GM21367 (cell line): ENCODE results near the gene CNPY2.
"Not testable (repeated sequence)": the region's sequence is repeated elsewhere in the genome, so short reads cannot be mapped to it uniquely, and the experiment has no call there.

ENCODE experiments used
- ATAC-seq: cut with Tn5 transposase; IDR thresholded peaks from one replicate; pipeline ENCODE4 v1.9.1; 2021; ENCODE audit not compliant: unreplicated experiment

CNPY2 gene

DNA sequence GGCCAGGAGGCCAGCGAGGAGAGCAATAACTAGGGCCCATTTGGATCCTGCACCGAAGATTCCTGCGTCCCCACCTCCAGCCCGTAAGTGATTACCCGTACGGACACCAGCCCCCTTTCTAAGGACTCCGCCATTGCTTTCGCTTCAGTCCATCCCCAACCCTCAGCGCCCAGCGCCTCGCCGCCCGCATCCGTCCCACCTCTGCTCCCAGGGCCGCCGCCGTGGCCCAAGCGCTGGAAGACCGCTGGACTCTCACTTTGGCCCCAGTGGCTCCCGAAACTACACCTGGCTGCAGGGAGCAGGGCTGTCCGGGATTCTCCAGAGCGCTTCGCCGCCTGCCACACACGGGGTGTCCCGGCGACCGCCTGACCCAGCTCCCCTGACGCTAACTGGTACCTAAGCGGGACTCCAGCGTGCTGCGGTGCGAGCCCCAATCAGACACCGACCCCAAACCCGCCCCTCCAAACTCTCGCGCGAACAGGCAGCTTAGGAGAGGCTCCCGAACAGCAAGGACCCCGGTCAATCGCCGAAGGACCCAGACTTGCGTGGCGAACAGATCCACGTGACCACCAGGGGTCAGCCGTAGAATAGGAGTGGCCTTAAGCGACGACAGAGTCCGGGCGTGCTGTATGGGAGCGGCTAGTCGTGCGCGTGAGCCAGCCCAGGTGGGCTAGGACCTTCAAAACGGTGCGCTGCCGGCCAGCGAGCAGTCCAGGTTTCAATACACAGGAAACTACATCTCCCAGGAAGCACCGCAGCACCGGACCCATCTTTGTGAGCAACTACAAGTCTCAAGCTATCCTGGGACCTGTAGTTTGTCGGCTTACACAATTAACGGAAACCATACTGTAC is at the start of gene CNPY2:
Gene CNPY2, minus strand, starts transcription at position 367 of the 852 bp plus-strand sequence. CDS start 771 bp downstream, outside the sequence.
- peak; percentile 81 for ATAC-seq

DNA sequence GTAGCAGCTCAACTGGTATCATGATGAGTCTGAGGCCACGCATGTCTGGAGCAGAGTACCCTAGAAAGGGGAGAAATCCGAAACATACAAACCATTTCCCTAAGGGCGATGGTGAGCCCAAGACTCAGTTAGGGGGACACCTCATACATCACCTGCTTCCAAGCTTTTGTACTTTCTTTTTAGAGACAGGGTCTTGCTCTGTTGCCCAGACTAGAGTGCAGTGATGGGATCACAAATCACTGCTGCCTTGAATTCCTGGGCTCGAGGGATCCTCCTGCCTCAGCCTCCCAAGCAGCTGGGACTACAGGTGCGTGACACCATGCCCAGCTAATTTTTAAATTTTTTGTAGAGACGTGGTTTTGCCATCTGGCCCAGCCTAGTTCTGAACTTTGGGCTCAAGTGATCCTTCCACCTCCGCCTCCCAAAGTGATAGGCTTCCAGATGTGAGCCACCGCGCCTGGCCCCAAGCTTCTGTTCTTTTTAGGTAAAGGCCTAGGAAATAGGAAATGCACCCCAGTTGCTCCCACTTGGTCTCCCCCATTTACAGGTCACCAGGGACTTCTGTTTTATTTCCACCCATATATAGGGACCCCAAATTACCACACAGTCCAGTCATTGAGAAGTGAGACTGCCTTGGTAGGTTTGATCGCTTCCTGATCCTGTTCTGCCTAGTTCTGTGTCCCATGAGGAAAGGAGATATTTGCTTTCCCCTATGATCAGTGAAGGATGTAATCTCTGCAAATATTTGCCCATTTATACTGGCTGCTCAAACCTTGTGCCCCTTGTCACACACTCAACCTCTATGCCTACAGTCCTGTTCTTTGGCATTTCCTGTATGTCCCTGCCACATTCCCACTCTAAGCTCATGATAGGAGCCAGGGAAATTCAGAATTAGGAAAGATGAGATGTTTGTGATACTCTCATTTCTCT is 46.6 kb upstream of the CNPY2 start, which contains the start of gene APOF:
Gene APOF, minus strand, starts transcription at position 728 of the 930 bp plus-strand sequence. Its CDS starts 112 bp downstream, at position 616.
- ATAC-seq, result no peak

DNA sequence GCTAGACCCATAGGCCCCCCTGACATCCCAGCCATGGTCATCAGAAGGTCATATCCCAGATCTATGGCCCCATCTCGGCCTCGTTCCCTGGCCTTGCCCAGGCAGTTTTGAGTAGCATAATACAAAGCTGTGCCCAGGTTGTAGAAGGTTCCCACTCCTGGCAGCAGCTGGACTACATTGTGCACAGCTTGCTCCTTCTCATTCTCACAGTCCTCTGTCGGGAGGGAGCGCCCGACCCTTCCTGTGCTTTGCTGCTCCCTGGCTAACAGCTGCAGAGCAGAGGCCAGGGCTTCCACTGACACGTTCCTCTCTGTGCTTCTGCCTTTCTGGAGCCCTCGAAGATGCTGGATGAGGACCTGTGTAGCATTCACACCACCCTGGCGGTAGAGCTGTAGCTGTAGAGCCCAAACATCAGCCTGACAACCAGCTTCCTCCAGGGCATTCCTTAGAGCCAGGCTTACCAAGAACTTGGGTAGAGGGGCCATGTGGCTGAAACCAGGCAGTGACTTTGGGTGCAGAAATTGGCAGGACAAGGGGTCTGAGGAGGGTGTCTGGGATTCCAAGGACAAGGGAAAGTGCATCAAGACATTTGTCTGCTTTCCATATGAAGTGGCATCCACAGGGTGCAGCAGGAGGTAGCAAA is 45.8 kb upstream of the CNPY2 start:
- no peak for ATAC-seq

DNA sequence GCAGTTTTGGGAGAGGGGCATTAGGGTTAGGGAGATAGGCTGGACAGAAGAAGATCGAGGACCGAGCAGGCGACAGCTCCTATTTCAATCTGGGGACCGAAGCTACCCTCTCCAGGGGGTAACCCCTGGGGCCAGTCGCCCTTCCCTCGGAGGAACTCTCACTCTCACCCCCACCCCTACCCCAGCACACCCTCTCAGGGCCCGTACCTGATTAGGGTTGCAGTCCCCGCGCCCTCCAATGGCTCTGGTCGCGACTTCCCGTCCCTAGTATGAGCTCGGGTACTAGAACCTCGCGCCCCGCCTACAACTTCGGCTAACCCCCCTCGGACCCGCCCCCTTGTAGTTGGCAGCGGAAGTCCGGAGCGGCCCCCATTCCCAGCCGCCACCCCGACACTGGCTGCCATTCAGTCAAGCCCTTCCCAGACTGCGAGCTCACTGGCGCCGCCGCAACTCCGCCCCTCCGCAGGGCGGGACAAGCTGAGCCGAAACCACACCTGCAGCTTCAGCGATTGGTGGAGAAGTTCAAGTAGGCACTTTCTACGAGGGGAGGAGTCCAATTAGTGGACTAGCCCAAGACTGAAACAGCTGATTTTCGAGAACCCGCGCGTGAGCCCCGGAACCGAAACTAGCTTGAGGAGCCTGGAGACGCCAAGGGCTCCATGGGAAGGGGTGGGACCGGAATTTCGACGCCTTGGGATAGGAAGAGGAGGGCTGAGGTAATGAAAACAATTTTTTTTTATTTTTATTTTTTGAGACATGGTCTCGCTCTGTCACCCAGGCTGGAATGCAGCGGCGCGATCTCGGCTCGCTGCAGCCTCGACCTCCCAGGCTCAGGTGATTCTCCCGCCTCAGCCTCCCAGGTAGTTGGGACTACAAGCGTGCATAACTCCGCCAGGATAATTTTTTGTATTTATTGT is 44.3 kb upstream of the CNPY2 start, which contains the start of gene STAT2:
Gene STAT2, minus strand, starts transcription at position 257 of the 917 bp plus-strand sequence. CDS start 3,536 bp downstream, outside the sequence.
- peak; percentile 91 for ATAC-seq

DNA sequence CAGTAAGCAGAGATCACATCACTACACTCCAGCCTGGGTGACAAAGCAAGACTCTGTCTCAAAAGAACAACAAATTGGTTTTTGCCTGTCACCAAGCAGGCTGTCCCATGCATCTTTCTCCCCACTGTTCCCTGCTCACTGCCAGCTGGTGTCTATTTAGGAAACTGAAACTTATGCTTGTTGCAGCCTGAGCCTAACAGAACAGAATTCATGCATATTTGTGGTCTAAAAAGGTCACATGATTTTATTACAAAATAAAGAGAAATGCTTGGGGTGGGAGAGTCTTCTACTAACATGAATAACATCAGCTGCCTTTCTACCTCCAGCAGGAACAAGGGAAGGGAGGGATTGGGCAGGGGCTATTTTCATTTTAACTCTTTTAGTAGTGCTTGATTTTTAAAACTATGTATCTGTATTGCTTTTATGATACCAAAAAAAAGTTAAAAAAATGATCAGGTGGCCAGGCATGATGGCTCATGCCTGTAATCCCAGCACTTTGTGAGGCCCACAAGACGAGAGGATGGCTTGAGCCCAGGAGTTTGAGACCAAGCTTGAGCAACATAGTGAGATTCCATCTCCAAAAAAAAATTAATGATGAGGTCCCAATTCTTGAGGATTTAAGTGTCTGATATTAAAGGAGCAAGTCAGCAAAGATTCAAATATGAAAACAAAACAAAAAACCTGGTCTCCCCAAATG is 43.2 kb upstream of the CNPY2 start:
- ATAC-seq, result no peak

DNA sequence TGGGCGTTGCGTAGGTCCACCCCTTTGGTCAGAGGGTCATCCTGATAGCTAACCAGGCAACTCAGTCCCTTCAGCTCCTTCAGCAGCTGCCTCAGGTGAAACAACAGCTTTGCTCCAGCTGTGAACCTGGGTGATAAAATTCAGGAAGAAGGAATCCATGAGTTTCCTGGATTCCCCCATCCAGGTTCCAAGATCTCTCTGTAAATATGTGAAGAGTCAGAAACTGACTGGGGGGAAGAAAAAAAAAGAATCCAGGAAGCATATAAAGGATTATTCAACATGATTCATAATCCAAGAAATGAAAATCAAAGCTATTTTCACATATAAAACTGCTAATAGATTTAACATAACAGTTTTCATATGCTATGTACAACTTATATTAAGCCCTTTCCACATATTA is 35.5 kb upstream of the CNPY2 start:
- no peak for ATAC-seq

DNA sequence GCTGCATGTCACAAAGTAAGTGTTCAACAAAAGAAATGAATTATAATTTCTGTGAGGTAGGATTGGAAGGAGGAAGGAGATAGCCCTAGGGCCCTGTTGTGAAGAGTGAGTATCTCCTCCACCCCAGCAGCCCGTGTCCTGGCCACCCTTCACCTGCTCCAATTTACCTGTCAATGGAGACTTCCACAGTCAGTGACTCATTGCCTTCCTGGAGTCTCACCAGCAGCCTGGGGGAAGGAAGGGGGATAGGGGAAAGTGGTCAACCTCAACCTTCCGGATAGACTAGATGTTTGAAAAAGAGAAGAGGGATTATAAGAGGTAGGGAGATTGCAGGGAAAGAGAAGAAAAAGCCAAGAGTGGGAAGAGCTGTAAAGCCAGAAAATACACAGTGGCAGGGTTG is 34.9 kb upstream of the CNPY2 start:
- ATAC-seq, result no peak

DNA sequence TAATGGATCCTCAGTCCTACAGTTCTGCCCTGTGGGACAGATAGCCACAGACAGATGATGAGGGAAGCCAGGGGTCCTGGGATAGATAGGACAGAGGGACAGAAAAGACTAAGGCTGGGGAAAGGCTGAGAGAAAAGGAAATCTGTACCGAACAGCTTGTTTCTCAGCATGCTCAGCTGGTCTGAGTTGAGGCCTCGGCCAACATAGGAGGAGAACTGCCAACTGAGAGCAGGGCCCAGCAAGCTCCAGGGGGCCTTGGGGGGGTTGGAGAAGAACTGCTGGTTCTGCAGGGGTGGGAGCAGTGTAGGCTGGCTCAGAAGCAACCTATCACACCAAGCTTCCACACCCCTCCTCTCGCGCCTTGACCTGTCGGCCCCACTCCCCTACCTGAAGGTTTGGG is 33.0 kb upstream of the CNPY2 start:
- ATAC-seq, result no peak

DNA sequence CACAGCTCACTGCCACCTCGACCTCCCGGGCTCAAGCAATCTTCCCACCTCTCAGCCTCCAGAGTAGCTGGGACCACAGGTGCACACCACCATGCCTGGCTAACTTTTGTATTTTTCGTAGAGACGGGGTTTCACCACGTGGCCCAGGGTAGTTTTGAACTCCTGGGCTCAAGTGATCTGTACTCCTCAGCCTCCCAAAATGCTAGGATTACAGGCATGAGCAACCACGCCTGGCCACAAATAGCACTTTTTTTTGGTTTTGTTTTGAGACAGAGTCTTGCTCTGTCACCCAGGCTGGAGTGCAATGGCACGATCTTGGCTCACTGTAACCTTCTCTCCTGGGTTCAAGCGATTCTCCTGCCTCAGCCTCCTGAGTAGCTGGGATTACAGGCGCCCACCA is 31.5 kb upstream of the CNPY2 start:
- not testable (repeated sequence) for ATAC-seq

DNA sequence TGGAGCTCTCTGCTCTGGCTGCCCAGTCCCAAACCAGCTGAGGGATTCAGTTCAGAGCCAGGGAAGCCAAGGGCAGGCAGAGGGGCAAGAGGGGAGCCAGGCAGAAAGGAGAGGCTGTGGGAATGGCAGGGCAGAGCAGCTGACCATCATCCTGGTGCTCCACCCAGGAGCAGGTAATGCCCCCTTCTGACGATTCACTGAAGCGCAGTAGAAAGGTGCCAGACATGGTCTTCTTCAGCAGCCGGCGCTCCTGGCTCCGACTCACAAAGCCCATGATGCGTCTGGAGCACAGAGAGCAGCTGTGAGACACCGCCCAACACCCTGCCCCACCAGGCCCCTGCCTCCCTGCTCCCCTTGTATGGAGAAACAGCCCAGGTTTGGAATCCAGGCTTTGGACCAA is 30.9 kb upstream of the CNPY2 start:
- no peak for ATAC-seq

DNA sequence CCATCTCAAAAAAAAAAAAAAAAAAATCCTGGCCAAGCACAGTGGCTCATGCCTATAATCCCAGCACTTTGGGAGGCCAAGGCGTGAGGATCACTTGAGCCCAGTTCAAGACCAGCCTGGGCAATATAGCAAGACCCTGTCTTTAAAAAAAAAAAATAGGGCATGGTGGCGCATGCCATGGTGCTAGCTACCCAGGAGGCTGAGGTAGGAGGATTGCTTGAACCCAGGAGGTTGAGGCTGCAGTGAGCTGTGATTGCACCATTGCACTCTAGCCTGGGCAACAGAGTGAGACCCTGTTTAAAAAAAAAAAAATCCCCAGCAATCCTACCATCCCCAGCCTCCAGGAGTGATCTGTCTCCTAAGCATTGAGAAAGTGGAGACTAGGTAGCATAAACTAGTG is 26.5 kb upstream of the CNPY2 start:
- ATAC-seq, result not testable (repeated sequence)

DNA sequence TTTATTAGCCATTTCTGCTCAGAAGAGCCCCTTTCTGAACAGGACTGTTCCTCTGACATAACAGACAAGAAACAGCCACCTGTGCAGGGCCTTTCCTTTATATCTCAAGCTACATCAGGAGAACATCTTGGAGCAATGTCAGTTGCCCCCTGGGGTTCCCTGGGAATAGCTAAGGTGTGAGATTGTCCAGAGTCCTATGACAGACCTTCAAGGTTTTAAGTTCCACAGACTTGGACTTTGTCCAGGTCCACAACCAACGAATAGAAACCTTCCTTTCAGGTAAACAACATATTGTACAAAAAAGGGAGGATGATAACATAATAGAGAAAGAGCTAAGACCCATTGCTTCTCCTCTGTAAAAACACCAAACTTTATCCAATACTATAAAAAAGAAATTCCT is 25.8 kb upstream of the CNPY2 start:
- no peak for ATAC-seq

DNA sequence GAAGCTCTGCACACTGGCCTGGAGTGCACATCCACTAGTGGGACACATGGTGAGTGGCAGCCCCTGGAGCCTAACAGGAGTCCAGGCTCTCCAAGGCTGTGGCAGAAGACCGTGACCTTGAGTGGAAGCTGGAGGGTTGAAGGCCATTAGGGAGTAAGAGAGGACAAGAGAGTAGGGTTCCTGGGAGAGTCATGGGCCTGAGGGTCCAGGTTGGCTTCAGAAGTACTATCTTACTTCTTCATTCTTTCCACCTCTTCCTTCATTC is 23.3 kb upstream of the CNPY2 start:
- no peak for ATAC-seq

DNA sequence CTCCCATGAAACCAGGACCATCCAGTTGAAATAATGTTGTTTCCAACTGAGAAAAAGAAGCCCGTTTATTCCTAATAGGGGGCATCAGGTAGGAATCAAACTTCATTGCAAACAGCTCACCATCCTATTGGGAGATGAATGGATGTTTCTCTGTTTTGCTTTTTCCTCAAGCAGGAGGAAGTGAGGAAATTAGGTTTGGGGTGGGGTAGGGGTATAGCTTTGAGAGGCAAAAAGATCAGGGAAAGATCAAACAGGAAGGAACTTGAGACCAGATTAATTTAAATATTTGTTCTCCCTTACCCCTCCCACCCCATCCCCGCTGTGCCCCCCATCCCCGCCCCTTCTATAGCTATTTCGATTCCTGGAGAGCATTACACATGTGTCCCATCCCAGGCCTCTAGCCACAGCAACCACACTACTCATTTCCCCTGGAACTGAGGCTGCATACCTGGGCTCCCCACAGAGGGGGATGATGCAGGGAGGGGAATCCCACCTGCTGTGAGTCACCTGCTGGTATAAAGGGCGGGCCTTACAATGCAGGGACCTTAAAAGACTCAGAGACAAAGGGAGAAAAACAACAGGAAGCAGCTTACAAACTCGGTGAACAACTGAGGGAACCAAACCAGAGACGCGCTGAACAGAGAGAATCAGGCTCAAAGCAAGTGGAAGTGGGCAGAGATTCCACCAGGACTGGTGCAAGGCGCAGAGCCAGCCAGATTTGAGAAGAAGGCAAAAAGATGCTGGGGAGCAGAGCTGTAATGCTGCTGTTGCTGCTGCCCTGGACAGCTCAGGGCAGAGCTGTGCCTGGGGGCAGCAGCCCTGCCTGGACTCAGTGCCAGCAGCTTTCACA is 22.7 kb upstream of the CNPY2 start, which contains the start of gene IL23A:
Gene IL23A, plus strand, starts transcription at position 577 of the 850 bp plus-strand sequence. Its CDS starts 161 bp downstream, at position 738.
- ATAC-seq, result no peak

DNA sequence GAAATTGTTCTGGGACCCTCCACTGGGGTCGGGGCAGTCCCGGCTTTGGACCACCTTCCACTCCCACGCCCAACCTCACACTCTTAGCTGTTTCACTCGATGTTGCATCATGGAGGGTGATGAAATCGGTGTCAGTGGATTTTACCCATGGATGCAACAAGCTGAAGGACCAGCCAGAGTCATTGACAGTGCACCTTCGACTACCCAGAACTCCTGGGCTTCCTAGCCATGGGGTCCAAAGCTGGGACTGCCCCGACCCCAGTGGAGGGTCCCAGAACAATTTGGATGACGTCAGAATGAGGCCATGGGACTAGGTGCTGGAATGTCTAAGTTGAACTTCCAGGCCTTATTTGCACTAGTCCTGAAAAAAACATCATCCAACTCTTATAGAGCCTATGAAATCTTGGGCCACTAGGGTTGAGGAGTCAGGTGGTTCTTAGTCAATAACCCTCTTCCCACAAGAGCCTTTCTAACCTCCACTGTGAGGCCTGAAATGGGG is 22.0 kb upstream of the CNPY2 start:
- no peak for ATAC-seq

DNA sequence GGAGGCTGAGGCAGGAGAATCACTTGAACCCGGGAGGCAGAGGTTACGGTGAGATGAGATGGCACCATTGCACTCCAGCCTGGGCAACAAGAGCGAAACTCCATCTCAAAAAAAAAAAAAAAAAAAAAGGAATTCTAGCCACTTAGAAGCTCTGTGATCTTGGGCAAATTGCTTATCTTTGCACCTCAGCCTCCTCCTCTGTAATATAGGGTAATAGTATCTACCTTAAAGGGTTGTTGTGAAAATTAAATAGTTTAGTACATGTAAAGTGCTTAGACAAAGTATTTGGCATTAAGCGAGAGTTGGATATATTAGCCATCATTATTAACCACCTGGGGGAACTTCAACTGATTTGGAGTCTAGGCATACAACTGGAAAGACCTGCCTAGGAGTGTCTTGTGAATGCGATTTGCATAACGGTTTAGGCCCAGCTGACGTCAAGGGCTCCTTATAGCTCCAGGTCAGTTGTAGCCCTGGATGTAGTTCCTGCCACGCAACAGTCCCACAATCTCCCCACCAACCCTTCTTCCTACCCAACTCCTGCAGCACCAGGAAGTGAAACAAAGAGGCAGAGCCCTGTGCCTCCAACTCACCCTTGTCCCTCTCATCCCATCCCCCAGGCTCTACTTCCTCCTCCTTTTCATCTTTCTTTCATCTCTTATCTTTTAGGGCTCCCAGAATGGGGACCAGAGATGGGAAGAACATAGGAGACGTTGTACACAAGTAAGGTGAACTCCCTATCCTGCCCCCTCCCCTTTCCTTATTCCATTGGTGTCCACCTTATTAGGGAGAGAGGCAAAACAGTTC is 20.8 kb upstream of the CNPY2 start:
- no peak for ATAC-seq

DNA sequence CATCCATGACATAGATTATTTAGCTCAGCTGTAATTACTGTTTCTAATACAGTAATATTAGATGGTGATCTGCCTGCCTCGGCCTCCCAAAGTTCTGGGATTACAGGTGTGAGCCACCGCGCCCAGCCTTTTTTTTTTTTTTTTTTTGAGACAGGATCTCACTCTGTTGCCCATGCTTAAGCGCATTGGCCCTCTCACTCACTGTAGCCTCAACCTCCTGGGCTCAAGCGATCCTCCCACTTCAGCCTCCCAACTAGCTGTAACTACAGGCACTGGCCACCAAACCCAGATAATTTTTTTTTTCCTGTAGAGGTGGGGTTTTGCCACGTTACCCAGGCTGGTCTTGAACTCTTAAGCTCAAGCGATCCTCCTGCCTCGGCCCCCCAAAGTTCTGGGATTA is 19.7 kb upstream of the CNPY2 start:
- ATAC-seq, result not testable (repeated sequence)

DNA sequence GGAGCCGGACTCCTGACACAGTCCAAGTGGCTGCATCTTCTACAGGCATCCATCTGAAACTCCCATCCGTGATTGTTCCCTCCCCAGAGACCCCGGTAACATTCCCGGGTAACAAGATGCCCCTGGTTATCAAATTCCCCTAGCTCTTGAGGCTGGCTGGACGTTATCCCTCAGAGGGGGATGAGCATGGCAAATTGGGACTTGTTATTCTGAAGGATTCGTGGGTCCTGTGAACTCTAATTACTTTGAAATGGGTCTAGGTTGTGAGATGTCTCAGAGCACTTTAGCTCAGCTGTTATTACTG is 18.7 kb upstream of the CNPY2 start:
- ATAC-seq, result no peak
